Measurements from ENCODE around the gene MAP2.
"Not testable (repeated sequence)": the region's sequence is repeated elsewhere in the genome, so short reads cannot be mapped to it uniquely, and the experiment has no call there.

GRCh38 chr2:209495068-209495620 lies 71.3 kb downstream of the MAP2 start:
- not testable (repeated sequence) for TF ChIP-seq CTCF (IDR thresholded peaks at IDR 0.05; ENCODE audit: extremely low read depth in 1 of 2, insufficient read depth in 1 of 2, low read depth in 1 of 2, low read length in 2 of 2); EZH2 (IDR thresholded peaks at IDR 0.05; ENCODE audit: borderline replicate concordance, low read depth, low read length, severe bottlenecking)

Measured in endothelial cell of umbilical vein (primary cell).